Calu3 (cell line): Measurements from ENCODE around the gene KCNMB2. TPM values are rescaled to one million over a fixed set of nuclear protein-coding genes. Genes with fewer than 3 reads are reported as not detected.

Experiments
- BruUV-seq: library from RNA; stranded (reverse); fragments of 400-500 nt; replicated peaks from 2 replicates; lab custom pipeline; 2021; lab: Mats Ljungman, UMichigan
- CTCF ChIA-PET: fragments of 300-600 bp; sonication (Branson Sonifier 250); formaldehyde crosslinking; loops from one replicate; lab custom pipeline; 2022; ENCODE audit warnings: antibody characterized with exemption; lab: Charles Lee
- DNase-seq: peaks from one replicate; pipeline ENCODE4 v3.0.0; 2022
- H3K27ac Mint-ChIP-seq: one replicate; pipeline ENCODE4 v1.8.0; 2022; ENCODE audit warnings: mixed read lengths; ENCODE audit not compliant: unreplicated experiment
- H3K27me3 Mint-ChIP-seq: one replicate; pipeline ENCODE4 v1.8.0; 2022; ENCODE audit warnings: mixed read lengths; ENCODE audit not compliant: unreplicated experiment
- H3K36me3 Mint-ChIP-seq: one replicate; pipeline ENCODE4 v1.8.0; 2022; ENCODE audit warnings: mild to moderate bottlenecking, moderate library complexity, mixed read lengths; ENCODE audit not compliant: insufficient read depth, unreplicated experiment
- H3K4me1 Mint-ChIP-seq: one replicate; pipeline ENCODE4 v1.8.0; 2022; ENCODE audit warnings: mild to moderate bottlenecking, low read depth, mixed read lengths; ENCODE audit not compliant: unreplicated experiment
- H3K4me3 Mint-ChIP-seq: one replicate; pipeline ENCODE4 v1.8.0; 2022; ENCODE audit warnings: mild to moderate bottlenecking, low read depth, moderate library complexity, mixed read lengths; ENCODE audit not compliant: unreplicated experiment
- H3K9me3 Mint-ChIP-seq: one replicate; pipeline ENCODE4 v1.8.0; 2022; ENCODE audit warnings: low read depth, mixed read lengths; ENCODE audit not compliant: unreplicated experiment
- CTCF ChIP-seq: fragments of 200-600 bp; IDR thresholded peaks from one replicate; pipeline ENCODE4 v1.8.0; 2022; ENCODE audit warnings: antibody characterized with exemption; ENCODE audit not compliant: unreplicated experiment
- intact Hi-C: fragments of 100-400 bp; cut with micrococcal nuclease; formaldehyde crosslinking; loops from one replicate; pipeline ENCODE4 v1.10.0; 2022; ENCODE audit not compliant: unreplicated experiment
- total RNA-seq: library from RNA; stranded (reverse); gene quantifications from 2 replicates; pipeline ENCODE4 v1.2.3, GENCODE V29; 2022

KCNMB2 gene
- total RNA-seq, 1 experiment from 2014 or later: not detected

GRCh38 chr3:178625053-178625600, 88.9 kb downstream of the KCNMB2 start:
- Mint-ChIP-seq H3K4me1 (no peaks in the 10 kb centered on the region), H3K27ac (no peak overlapping the region), H3K4me3 (no peak overlapping the region), H3K9me3 (peaks cover 18% of the 10 kb centered on the region), H3K36me3 (no peaks in the 10 kb centered on the region), H3K27me3 (no peaks in the 10 kb centered on the region)
- BruUV-seq: no TSS peak
- TF ChIP-seq CTCF: no peak
- no peak for DNase-seq
- CTCF ChIA-PET: no interaction called here
- intact Hi-C loops: no loop called here

GRCh38 chr3:178628037-178628436, 91.8 kb downstream of the KCNMB2 start:
- Mint-ChIP-seq H3K4me3 (no peak overlapping the region), H3K27ac (no peak overlapping the region), H3K4me1 (no peaks in the 10 kb centered on the region), H3K9me3 (peaks cover 14% of the 10 kb centered on the region), H3K36me3 (no peaks in the 10 kb centered on the region), H3K27me3 (no peaks in the 10 kb centered on the region)
- no TSS peak for BruUV-seq
- CTCF ChIA-PET: no interaction called here
- no peak for TF ChIP-seq CTCF
- no peak for DNase-seq
- intact Hi-C loops: no loop called here

GRCh38 chr3:178629430-178630178, 93.4 kb downstream of the KCNMB2 start:
- CTCF ChIA-PET: no interaction called here
- peaks cover 21% of the 10 kb centered on the region for H3K9me3 Mint-ChIP-seq
- no peak for DNase-seq
- intact Hi-C loops: no loop called here
- TF ChIP-seq CTCF: no peak
- BruUV-seq: no TSS peak
- H3K27me3 Mint-ChIP-seq: no peaks in the 10 kb centered on the region
- no peaks in the 10 kb centered on the region for H3K4me1 Mint-ChIP-seq
- no peak overlapping the region for H3K27ac Mint-ChIP-seq
- no peak overlapping the region for H3K4me3 Mint-ChIP-seq
- H3K36me3 Mint-ChIP-seq: no peaks in the 10 kb centered on the region

- TF ChIP-seq CTCF: no peak
- Mint-ChIP-seq H3K36me3 (no peaks in the 10 kb centered on the region), H3K4me1 (no peaks in the 10 kb centered on the region), H3K9me3 (peaks cover 25% of the 10 kb centered on the region), H3K27me3 (no peaks in the 10 kb centered on the region), H3K4me3 (no peak overlapping the region), H3K27ac (no peak overlapping the region)
- CTCF ChIA-PET: no interaction called here
- no peak for DNase-seq
- BruUV-seq: no TSS peak
- intact Hi-C loops: no loop called here
These were observed 95.7 kb downstream of the KCNMB2 start for GRCh38 chr3:178631950-178632349.
